ENCODE results near the gene SMIM20. TPM values are rescaled to one million over a fixed set of nuclear protein-coding genes. Genes with fewer than 3 reads are reported as not detected.

The SMIM20 gene
- total RNA-seq, 1 donor from 2014 or later = 17.0 TPM

- DNase-seq = peak; percentile 68
- intact Hi-C loops (cut with micrococcal nuclease) = no loop called here
- Mint-ChIP-seq H3K27me3 (no peaks in the 10 kb centered on the region), H3K4me3 (no peak overlapping the region), H3K4me1 (peaks cover 7% of the 10 kb centered on the region), H3K27ac (no peak overlapping the region), H3K9me3 (no peaks in the 10 kb centered on the region), H3K36me3 (ENCODE audit: low read depth) (peaks cover 7% of the 10 kb centered on the region)
These were observed 11.6 kb downstream of the SMIM20 start for GRCh38 chr4:25925486-25926201.

- DNase-seq = no peak
- no peaks in the 10 kb centered on the region for H3K9me3 Mint-ChIP-seq
- peaks cover 4% of the 10 kb centered on the region for H3K36me3 Mint-ChIP-seq (ENCODE audit: low read depth)
- no peak overlapping the region for H3K27ac Mint-ChIP-seq
- H3K4me1 Mint-ChIP-seq = peaks cover 5% of the 10 kb centered on the region
- no peaks in the 10 kb centered on the region for H3K27me3 Mint-ChIP-seq
- intact Hi-C loops (cut with micrococcal nuclease) = no loop called here
- H3K4me3 Mint-ChIP-seq = no peak overlapping the region
These were observed 12.4 kb downstream of the SMIM20 start for GRCh38 chr4:25926462-25926861.

- Mint-ChIP-seq H3K4me3 (no peak overlapping the region), H3K27ac (no peak overlapping the region), H3K27me3 (no peaks in the 10 kb centered on the region), H3K9me3 (no peaks in the 10 kb centered on the region), H3K36me3 (ENCODE audit: low read depth) (peaks cover 3% of the 10 kb centered on the region), H3K4me1 (peaks cover 4% of the 10 kb centered on the region)
- DNase-seq = no peak
- intact Hi-C loops (cut with micrococcal nuclease) = no loop called here
These were observed 13.6 kb downstream of the SMIM20 start for GRCh38 chr4:25927361-25928195.

- intact Hi-C loops (cut with micrococcal nuclease) = no loop called here
- H3K4me3 Mint-ChIP-seq = no peak overlapping the region
- H3K27me3 Mint-ChIP-seq = no peaks in the 10 kb centered on the region
- H3K27ac Mint-ChIP-seq = no peak overlapping the region
- H3K9me3 Mint-ChIP-seq = no peaks in the 10 kb centered on the region
- H3K4me1 Mint-ChIP-seq = peaks cover 2% of the 10 kb centered on the region
- no peak for DNase-seq
- peaks cover 3% of the 10 kb centered on the region for H3K36me3 Mint-ChIP-seq (ENCODE audit: low read depth)
These were observed 14.6 kb downstream of the SMIM20 start for GRCh38 chr4:25928379-25929297.

- intact Hi-C loops (cut with micrococcal nuclease) = no loop called here
- Mint-ChIP-seq H3K27me3 (no peaks in the 10 kb centered on the region), H3K4me3 (no peak overlapping the region), H3K9me3 (no peaks in the 10 kb centered on the region), H3K36me3 (ENCODE audit: low read depth) (peaks cover 3% of the 10 kb centered on the region), H3K27ac (no peak overlapping the region), H3K4me1 (peaks cover 2% of the 10 kb centered on the region)
- DNase-seq = no peak
These were observed 15.3 kb downstream of the SMIM20 start for GRCh38 chr4:25929298-25929686.

GRCh38 chr4:25930731-25931354 is 16.8 kb downstream of the SMIM20 start:
- Mint-ChIP-seq H3K27me3 (no peaks in the 10 kb centered on the region), H3K4me3 (no peak overlapping the region), H3K36me3 (ENCODE audit: low read depth) (peaks cover 3% of the 10 kb centered on the region), H3K4me1 (peaks cover 2% of the 10 kb centered on the region), H3K27ac (no peak overlapping the region), H3K9me3 (no peaks in the 10 kb centered on the region)
- intact Hi-C loops (cut with micrococcal nuclease) = no loop called here
- no peak for DNase-seq

GRCh38 chr4:25936696-25937095 is 22.7 kb downstream of the SMIM20 start:
- H3K36me3 Mint-ChIP-seq (ENCODE audit: low read depth) = peaks cover 1% of the 10 kb centered on the region

GRCh38 chr4:25937801-25938200 is 23.8 kb downstream of the SMIM20 start:
- peaks cover 12% of the 10 kb centered on the region for H3K9me3 Mint-ChIP-seq
- peak overlapping the region; percentile 89 for H3K27ac Mint-ChIP-seq
- peak; percentile 63 for DNase-seq
- H3K4me3 Mint-ChIP-seq = peak overlapping the region; percentile 20
- peaks cover 1% of the 10 kb centered on the region for H3K36me3 Mint-ChIP-seq (ENCODE audit: low read depth)
- intact Hi-C loops (cut with micrococcal nuclease) = loop anchor here (1.0 to 5.0 kb wide), 8 partner anchors 24 to 809 kb away; partner anchors contain the start of genes RBPJ and SMIM20
- H3K4me1 Mint-ChIP-seq = peaks cover 26% of the 10 kb centered on the region
- peaks cover 5% of the 10 kb centered on the region for H3K27me3 Mint-ChIP-seq

More at GRCh38 chr4:25936696-25937095, 22.7 kb downstream of the SMIM20 start:
- H3K27me3 Mint-ChIP-seq = peaks cover under 1% of the 10 kb centered on the region
- H3K4me1 Mint-ChIP-seq = peaks cover 26% of the 10 kb centered on the region
- H3K9me3 Mint-ChIP-seq = peaks cover 12% of the 10 kb centered on the region
- DNase-seq = no peak
- no peak overlapping the region for H3K4me3 Mint-ChIP-seq
- intact Hi-C loops (cut with micrococcal nuclease) = loop anchor here (5.0 kb wide), 2 partner anchors 51 to 261 kb away; no protein-coding TSS in a partner anchor
- H3K27ac Mint-ChIP-seq = no peak overlapping the region

- peaks cover 5% of the 10 kb centered on the region for H3K27me3 Mint-ChIP-seq
- H3K4me3 Mint-ChIP-seq = peak overlapping the region; percentile 20
- H3K27ac Mint-ChIP-seq = peak overlapping the region; percentile 89
- DNase-seq = no peak
- peaks cover 1% of the 10 kb centered on the region for H3K36me3 Mint-ChIP-seq (ENCODE audit: low read depth)
- peaks cover 26% of the 10 kb centered on the region for H3K4me1 Mint-ChIP-seq
- intact Hi-C loops (cut with micrococcal nuclease) = loop anchor here (1.0 to 5.0 kb wide), 8 partner anchors 24 to 808 kb away; partner anchors contain the start of genes RBPJ and SMIM20
- peaks cover 12% of the 10 kb centered on the region for H3K9me3 Mint-ChIP-seq
These were observed 24.3 kb downstream of the SMIM20 start for GRCh38 chr4:25938366-25938765.

GRCh38 chr4:25938787-25939186 is 24.8 kb downstream of the SMIM20 start:
- peaks cover 12% of the 10 kb centered on the region for H3K9me3 Mint-ChIP-seq

GRCh38 chr4:25939330-25939729 is 25.3 kb downstream of the SMIM20 start:
- Mint-ChIP-seq H3K9me3 (peaks cover 12% of the 10 kb centered on the region), H3K27me3 (peaks cover 5% of the 10 kb centered on the region), H3K4me1 (peaks cover 26% of the 10 kb centered on the region), H3K4me3 (no peak overlapping the region), H3K36me3 (ENCODE audit: low read depth) (peaks cover 1% of the 10 kb centered on the region), H3K27ac (peak overlapping the region; percentile 89)
- intact Hi-C loops (cut with micrococcal nuclease) = loop anchor here (1.0 to 5.0 kb wide), 8 partner anchors 48 to 947 kb away; partner anchors contain the start of gene RBPJ
- DNase-seq = no peak

More at GRCh38 chr4:25938787-25939186, 24.8 kb downstream of the SMIM20 start:
- H3K4me1 Mint-ChIP-seq = peaks cover 26% of the 10 kb centered on the region
- peak overlapping the region; percentile 20 for H3K4me3 Mint-ChIP-seq
- H3K27ac Mint-ChIP-seq = peak overlapping the region; percentile 89
- H3K36me3 Mint-ChIP-seq (ENCODE audit: low read depth) = peaks cover 1% of the 10 kb centered on the region
- H3K27me3 Mint-ChIP-seq = peaks cover 5% of the 10 kb centered on the region
- DNase-seq = peak; percentile 65
- intact Hi-C loops (cut with micrococcal nuclease) = loop anchor here (1.0 to 5.0 kb wide), 9 partner anchors 24 to 948 kb away; partner anchors contain the start of genes RBPJ and SMIM20

GRCh38 chr4:25941457-25942221 is 27.6 kb downstream of the SMIM20 start:
- H3K4me1 Mint-ChIP-seq = peaks cover 23% of the 10 kb centered on the region
- intact Hi-C loops (cut with micrococcal nuclease) = no loop called here
- peaks cover 1% of the 10 kb centered on the region for H3K36me3 Mint-ChIP-seq (ENCODE audit: low read depth)
- no peak for DNase-seq
- H3K9me3 Mint-ChIP-seq = peaks cover 11% of the 10 kb centered on the region
- H3K27me3 Mint-ChIP-seq = peaks cover 6% of the 10 kb centered on the region
- H3K27ac Mint-ChIP-seq = no peak overlapping the region
- no peak overlapping the region for H3K4me3 Mint-ChIP-seq

Measured in activated CD4-positive, alpha-beta T cell treated with anti-CD3 and anti-CD28 coated beads, Interleukin-2, amount 10 ng/mL, durations not matched to agents 24 days and 14 days (primary cell).